Activated naive CD4-positive, alpha-beta T cell treated with Interleukin-2 at 50 U/mL for 16 hours (primary cell): ENCODE measurements around the gene TMEM175.
"Not testable (repeated sequence)": the region's sequence is repeated elsewhere in the genome, so short reads cannot be mapped to it uniquely, and the experiment has no call there.

Experiments
- DNase-seq: peaks from one replicate; pipeline ENCODE4 v3.0.0-alpha.2; 2020

Gene TMEM175

DNA sequence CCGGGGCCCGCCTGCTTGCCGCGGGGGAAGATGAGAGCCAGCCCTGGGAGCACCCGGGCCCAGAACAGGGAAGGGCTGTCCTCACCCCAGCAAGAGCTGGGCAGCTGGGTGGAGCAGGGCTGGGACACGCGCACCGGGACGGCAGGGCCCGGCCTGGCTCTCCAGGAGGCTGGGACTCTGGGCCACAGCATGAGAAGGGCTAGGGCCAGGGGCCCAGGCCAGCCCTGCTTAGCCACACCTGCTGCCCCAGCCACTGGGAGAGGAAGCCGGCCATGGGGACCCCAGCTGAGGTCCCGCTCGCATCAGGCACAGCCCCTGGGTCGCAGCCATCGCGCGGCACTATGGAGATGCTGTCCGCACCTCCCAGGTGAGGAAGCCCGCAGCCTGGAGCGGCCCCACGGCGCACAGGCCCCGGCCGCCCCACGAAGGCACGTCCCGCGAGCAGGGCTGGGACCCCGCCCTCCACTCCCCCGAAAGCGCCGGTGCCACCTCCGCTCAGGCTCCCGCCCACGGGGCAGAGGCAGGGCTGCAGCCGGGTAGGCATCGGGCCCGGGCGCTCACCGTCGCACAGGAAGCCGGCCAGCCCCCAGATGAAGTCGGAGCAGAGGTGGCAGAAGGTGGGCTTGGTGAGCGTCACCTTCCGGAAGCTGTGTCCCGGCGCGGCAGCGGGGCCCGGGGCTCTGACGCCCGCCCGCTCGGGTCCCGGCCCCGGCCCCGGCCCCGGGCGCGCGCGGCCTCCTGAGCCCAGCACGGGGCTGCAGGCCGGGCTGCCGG lies 40.6 kb downstream of the TMEM175 start:
- peak; percentile 68 for DNase-seq

DNA sequence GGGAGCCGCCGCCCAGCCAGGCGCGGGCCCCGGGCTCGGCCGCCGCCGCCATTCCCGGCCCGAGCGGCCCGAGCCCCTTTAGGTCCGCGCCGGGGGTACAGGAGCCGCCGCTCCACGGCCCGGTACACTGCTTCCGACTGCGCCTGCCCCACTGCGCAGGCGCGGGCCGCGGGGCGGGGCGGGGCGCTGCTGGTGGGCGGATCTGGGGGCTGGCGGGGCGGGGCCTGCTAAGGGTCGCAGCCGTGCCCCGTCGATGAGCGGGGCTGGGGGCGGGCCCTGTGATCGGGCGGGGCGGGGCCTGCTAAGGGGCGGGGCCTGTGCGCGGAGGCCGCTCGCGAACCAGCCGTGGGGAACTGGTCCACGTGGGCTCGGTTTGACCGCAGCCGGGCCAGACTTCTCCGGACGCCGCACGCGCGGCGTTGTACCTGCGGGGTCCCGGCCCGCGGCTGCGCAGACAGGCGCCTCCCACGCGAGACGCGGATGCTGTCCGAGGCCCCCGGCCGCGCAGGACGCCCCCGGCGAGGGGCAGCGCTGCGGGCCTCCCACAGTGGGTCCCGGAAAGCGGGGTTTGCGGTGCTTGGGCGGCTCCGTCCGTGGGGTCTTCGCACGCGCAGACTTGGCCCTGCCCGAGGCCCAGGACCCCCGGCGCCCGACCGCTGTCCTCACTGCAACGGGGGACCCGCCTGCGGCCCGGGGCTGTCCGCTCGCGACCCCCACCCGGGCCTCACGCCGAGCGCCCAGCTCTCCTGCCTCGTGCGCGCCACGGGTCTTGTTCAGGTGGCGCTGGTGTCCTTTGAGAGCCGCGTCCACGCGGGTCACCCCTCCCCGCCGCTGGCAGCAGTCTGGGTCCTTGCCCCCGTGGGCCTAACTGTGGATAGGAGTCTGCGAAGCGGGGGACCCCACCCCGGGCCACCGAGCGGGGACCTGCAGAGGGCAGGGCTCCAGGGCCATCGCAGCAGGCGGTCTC lies 41.5 kb downstream of the TMEM175 start, which contains the start of gene DGKQ:
Gene DGKQ, minus strand, starts transcription at position 139 of the 967 bp plus-strand sequence. Its CDS starts 87 bp downstream, at position 52.
- DNase-seq, result peak; percentile 87

DNA sequence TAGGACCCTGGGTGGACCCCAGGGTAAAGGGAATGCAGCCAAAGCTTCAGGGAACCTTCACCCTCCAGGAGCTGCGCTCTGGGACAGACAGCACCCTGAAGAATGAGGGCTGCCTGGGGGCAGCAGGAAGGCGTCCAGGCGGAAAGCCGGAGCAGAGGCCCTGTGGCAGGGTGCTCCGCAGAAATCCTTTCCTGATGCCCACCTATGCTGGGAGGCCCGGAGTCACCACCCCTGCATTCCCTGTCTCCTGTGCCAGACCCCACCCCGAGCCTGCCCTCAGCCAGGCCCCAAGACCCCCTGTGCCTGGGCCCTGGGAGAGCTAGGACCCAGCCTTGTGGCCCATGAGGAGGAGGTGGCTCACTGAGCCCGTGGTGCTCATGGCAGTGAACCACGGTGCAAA lies 42.4 kb downstream of the TMEM175 start:
- no peak for DNase-seq

GRCh38 chr4:976016-976415 lies 43.8 kb downstream of the TMEM175 start:
- not testable (repeated sequence) for DNase-seq

GRCh38 chr4:978957-979701 lies 46.9 kb downstream of the TMEM175 start:
- DNase-seq, result no peak

- no peak for DNase-seq
These were observed 50.0 kb downstream of the TMEM175 start for GRCh38 chr4:982291-982690.

DNA sequence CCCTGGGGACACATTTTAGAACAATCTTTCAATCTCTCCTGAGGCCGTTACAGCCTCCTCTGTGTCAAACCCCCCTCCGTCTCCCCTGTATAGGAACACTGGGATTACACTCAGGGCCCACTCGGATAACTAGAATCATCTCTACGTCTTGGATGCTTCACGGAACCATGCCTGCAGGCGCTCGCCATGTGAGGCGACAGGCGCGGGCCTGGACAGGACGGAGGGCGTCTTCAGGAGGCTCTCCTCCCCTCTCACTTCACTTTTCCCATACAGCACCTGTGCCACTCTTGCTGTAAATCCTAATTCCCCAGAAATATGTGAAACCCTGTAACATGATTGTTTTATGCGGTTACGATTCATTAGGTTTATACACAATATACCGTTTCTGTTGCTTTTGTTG lies 50.6 kb downstream of the TMEM175 start:
- no peak for DNase-seq

DNA sequence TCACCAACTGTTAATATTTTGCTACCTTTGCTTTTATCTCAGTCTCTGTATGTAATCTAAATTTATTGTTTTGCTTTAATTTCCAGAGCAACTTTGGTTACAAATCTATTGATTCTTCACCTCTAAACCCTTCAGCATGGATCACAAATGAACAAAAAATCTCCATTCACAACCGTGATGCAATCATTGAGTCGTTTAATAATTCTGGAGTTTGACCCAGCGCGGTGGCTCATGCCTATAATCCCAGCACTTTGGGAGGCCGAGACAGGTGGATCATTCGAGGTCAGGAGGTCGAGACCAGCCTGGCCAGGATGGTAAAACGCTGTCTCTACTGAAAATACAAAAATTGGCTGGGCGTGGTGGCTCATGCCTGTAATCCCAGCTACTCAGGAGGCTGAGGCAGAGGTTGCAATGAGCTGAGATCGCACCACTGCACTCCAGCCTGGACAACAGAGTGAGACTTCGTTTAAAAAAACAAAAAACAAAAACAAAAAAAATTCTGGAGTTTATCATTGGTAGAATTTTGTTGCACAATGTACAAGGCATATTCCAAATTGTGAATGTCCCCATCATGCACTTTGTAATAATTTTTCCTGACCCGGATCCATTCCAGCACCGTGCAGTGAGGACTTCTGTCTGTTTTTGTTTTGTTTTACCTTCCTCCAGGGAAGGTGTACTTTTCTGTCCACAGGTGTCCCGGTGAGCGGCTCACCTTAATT lies 52.2 kb downstream of the TMEM175 start:
- DNase-seq, result no peak

DNA sequence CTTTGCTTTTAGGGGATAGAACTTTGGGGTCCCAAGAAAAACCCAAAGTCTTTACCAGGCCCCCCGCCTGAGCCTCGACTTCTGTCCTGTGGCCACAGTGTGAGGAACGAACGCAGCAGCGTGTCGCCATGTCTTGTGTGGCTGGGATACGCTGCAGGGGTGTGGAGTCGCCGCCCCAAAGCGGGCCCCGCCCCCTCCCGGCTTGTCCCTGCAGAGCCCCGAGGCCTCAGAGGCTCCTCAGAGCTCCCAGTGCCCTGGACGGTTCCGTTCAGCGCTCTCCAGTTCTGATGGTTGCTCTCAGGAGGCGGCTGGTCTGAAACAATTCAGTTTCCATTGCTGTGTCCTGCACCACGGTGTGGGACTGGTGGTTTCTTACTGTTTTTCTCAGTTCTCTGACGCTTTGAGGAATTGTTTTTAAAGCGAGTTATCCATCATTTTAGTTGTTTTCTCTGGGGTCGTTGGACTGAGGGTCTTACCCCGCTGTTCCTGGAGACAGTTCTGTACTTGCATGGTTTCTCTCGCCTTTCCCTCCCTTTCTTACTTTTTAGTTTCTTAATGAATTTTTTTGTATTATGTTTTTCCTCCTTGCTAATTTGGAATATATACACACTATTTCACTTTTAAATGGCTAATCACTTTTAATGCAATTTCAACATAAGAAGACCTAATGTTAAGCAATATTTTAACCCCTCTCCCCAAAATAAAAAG lies 53.0 kb downstream of the TMEM175 start:
- DNase-seq, result peak; percentile 78

DNA sequence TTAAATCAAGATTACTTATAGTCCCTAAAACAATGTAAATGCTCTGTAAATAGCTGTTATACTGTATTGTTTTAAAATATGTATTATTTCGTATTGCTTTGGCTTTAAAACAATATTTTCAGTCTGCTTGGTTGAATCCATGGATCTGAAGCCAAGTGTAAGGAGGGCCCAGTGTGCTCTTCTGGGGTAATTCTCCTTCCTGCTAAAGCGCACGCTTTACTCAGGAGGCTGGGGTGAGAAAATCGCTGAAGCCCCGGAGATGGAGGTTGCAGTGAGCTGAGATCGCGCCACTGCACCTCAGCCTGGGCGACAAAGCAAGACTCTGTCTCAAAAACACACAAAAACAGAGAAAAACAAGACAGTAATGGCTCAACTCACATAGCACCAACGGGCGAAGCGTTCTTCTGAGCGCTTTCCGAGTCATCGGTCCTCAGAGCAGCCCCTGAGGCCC lies 54.2 kb downstream of the TMEM175 start:
- no peak for DNase-seq

DNA sequence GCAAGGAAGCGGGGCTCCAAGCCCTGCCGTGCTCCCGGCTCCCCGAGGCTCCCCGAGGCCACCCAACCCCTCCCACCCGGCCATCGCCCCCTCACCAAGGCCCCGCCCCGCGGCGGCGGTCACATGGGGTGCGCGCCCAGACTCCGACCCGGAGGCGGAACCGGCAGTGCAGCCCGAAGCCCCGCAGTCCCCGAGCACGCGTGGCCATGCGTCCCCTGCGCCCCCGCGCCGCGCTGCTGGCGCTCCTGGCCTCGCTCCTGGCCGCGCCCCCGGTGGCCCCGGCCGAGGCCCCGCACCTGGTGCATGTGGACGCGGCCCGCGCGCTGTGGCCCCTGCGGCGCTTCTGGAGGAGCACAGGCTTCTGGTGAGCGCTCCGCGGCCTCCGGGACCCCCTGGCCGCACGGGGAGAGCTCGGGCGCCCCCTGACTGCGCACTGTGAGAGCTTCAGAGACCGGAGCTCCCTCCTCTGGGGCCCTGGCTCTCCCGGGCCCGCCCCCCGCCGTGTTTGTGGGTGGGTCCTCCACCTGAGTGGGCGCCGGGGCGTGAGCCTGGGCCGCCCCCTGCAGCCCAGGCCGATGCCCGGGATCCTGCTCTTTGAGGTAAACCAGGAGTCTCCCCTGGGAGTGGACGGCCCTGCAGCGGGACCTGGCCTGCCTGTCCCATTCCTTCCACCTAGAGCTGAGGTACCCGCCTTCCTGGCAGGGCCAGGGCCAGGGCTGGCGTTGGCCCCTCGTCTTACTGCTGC lies 54.8 kb downstream of the TMEM175 start, which contains the start of gene IDUA:
Gene IDUA, plus strand, starts transcription at position 166 of the 745 bp plus-strand sequence. Its CDS starts 41 bp downstream, at position 207.
- DNase-seq, result peak; percentile 87

DNA sequence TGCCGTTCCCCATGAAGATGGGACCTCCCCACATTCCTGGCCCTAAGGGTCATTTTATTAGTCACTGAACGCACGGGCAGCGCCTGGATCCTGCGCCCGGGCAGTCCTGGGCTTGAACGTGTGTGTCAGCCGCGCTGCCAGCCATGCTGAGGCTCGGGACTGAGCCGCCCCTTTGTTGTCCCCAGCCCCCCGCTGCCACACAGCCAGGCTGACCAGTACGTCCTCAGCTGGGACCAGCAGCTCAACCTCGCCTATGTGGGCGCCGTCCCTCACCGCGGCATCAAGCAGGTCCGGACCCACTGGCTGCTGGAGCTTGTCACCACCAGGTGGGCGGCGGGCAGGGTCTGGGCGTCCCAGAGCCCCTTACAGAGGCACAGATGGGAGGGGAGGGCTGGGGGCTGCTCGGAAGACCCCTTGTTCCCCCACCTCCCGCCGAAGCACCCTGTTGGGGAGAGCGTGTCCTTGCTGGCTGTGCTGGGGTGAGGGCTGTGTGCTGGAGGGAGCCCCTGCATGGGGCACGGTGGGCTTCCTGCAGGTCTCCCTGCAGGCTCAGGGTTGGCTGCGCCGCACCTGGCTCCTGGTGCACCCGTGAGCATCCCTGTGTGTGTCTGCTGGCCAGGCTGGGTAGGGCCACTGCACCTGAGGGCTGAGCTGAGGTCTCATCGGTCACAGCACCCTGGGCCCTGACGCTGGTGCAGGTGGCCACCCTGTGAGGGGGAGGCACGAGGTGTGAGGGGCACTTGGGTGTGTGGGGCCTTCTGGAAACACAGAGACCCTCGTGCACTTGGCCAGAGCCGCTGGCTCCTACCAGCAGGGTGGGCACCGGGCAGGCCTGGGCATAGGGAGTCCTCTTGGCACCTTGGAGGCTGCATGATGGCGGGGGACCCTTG lies 55.6 kb downstream of the TMEM175 start:
- DNase-seq, result no peak

DNA sequence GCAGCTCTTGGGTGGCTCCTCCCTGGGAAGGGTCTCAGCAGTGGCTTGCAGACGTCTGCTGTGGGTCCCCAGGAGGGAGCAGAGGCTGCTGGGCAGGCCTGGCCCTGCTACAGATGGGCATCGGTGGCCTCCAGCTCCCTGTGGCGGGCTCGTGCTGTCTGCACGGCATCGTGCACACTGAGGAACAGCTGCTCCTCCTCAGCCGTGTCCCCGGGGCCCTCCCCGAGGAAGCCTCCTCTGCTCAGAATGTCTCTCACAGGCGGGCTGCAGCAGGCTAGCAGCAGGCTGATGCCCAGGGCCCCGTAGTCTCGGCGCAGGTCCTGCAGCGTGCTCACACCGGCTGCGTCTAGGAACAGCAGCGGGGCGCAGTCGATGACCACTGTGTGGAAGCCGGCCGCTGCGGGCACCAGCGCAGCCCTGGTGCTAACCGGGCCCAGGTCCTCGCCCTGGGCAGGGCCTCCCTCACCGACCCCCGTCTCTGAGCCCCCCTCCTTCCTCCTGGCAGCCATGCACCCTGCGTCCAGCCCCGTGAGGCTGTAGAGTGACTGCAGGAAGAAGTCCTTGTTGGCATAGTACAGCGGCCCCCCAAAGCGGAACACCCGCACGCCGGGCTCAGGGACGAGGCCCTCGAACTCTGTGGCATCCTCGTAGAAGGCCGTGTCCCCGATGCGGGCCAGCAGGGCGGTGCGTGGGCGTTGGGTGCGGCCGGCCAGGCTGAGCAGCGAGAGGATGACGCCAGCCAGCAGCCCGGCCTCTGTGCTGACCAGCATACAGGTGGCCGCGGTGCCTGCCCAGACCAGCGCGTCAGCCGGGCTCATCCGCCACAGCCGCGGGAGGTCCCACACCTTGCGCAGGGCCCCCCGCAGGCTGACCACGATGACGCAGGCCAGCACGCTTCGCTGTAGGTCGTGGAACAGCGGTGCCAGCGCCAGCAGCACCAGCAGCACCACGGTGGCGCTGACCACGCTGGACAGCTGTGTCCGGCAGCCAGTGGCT lies 56.8 kb downstream of the TMEM175 start:
- DNase-seq, result no peak

- no peak for DNase-seq
These were observed 57.6 kb downstream of the TMEM175 start for GRCh38 chr4:989722-990471.

GRCh38 chr4:990746-991367 lies 58.6 kb downstream of the TMEM175 start:
- DNase-seq, result no peak

- DNase-seq, result no peak
These were observed 59.4 kb downstream of the TMEM175 start for GRCh38 chr4:991451-992296.
